RWPE2 (cell line): ENCODE measurements around the gene CXCR6.

Source experiments
- ATAC-seq: fragments of 200-7000 bp; cut with Tn5 transposase; 3 replicates; pipeline ENCODE4 v1.9.1; 2021; ENCODE audit warnings: low read depth
- DNase-seq: peaks from one replicate; pipeline ENCODE4 v3.0.0-alpha.2; 2020; ENCODE audit warnings: low spot score
- H3K27ac ChIP-seq: fragments of 450-650 bp; 2 replicates; pipeline ENCODE4 v1.5.1; 2017; ENCODE audit warnings: mild to moderate bottlenecking; ENCODE audit not compliant: poor library complexity, severe bottlenecking
- H3K27me3 ChIP-seq: fragments of 250-450 bp; sonication (Bioruptor Pico); 2 replicates; pipeline ENCODE4 v1.5.1; 2021; ENCODE audit warnings: mild to moderate bottlenecking, moderate library complexity; ENCODE audit not compliant: insufficient read depth, poor library complexity, severe bottlenecking
- H3K36me3 ChIP-seq: fragments of 250-450 bp; sonication (Bioruptor Pico); 2 replicates; pipeline ENCODE4 v1.5.1; 2020; ENCODE audit warnings: low read depth, mild to moderate bottlenecking, moderate library complexity
- H3K4me1 ChIP-seq: fragments of 250-450 bp; sonication (Bioruptor Pico); 2 replicates; pipeline ENCODE4 v1.5.1; 2021; ENCODE audit warnings: mild to moderate bottlenecking, moderate library complexity; ENCODE audit not compliant: insufficient read depth, poor library complexity, severe bottlenecking
- H3K4me3 ChIP-seq: fragments of 250-450 bp; sonication (Bioruptor Pico); 2 replicates; pipeline ENCODE4 v1.5.1; 2021; ENCODE audit warnings: mild to moderate bottlenecking, moderate library complexity; ENCODE audit not compliant: severe bottlenecking
- H3K9me3 ChIP-seq: fragments of 250-450 bp; sonication (Bioruptor Pico); 2 replicates; pipeline ENCODE4 v1.5.1; 2021; ENCODE audit warnings: mild to moderate bottlenecking, moderate library complexity; ENCODE audit not compliant: severe bottlenecking
- CTCF ChIP-seq: fragments of 450-650 bp; IDR thresholded peaks from one replicate; pipeline ENCODE4 v1.5.1; 2017; ENCODE audit warnings: mild to moderate bottlenecking, moderate library complexity; ENCODE audit not compliant: poor library complexity, severe bottlenecking

Gene CXCR6

GRCh38 chr3:45980229-45980813 lies 37.1 kb downstream of the CXCR6 start:
- peaks cover 68% of the 10 kb centered on the region for H3K36me3 ChIP-seq
- no peak overlapping the region for H3K27ac ChIP-seq
- no peak for ATAC-seq
- TF ChIP-seq CTCF = no peak
- H3K27me3 ChIP-seq = no peaks in the 10 kb centered on the region
- H3K9me3 ChIP-seq = no peaks in the 10 kb centered on the region
- DNase-seq = no peak
- no peaks in the 10 kb centered on the region for H3K4me1 ChIP-seq
- no peak overlapping the region for H3K4me3 ChIP-seq

DNA sequence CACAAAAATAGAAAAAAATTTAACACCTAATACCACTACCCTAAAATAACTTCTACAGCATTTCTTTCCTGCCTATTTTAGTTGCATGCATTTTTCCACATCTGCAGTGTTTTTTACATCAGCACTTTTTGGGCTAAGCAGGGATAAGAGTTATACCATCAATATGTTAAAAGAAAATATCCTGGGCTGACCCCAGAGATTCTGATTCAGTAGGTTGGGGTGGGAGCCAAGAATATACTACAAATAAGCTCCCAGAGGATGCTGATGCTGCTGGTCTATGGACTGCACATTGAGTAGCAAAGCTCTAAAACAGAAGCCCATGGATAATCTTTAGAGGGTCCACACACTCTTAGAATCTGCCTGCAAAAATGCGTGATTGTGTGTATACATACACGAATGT lies 37.6 kb downstream of the CXCR6 start:
- peaks cover 68% of the 10 kb centered on the region for H3K36me3 ChIP-seq
- H3K4me1 ChIP-seq = no peaks in the 10 kb centered on the region
- H3K9me3 ChIP-seq = no peaks in the 10 kb centered on the region

DNA sequence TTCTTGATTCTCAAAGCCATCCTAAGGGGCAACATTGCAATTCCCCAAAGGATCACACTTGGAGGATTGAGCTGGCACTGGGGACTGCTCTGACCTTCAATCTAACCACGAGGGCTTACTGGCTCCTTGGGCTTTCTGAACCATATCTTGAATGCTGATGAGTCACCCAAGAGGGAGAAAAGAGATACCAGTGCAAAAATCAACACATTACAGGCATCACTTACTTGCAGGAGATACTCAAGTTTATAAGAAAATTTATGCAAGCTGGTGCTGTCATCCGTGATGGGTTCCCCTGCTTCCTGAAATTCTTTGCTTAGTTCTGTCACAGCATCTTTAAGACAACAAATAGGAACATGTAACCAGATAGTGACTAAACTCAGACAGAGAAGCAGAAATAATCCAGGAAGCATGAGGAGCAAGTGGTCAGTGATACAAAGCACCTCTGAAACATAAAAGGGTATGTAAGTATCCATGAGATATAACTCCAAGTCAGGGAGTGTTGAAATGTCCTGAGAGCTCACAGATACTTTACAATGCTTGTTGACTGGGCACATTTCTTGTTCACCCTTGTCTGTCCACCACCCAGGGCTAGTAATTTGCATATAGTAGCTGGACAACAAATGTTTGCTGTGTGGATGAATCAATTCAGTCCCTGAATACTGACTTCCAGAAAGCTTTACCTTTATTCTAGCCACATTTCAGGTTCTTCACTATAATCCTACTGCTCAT lies 38.2 kb downstream of the CXCR6 start:
- Histone ChIP-seq H3K27me3 (no peaks in the 10 kb centered on the region), H3K27ac (no peak overlapping the region), H3K4me1 (peaks cover 5% of the 10 kb centered on the region), H3K9me3 (no peaks in the 10 kb centered on the region), H3K4me3 (no peak overlapping the region), H3K36me3 (peaks cover 68% of the 10 kb centered on the region)
- no peak for TF ChIP-seq CTCF
- ATAC-seq (no peak), DNase-seq (no peak)

More for the DNA sequence above, 37.6 kb downstream of the CXCR6 start:
- no peak overlapping the region for H3K4me3 ChIP-seq
- ATAC-seq (no peak), DNase-seq (no peak)
- no peak for TF ChIP-seq CTCF
- H3K27ac ChIP-seq = no peak overlapping the region
- no peaks in the 10 kb centered on the region for H3K27me3 ChIP-seq

GRCh38 chr3:45983770-45984169 lies 40.5 kb downstream of the CXCR6 start:
- peaks cover 26% of the 10 kb centered on the region for H3K4me1 ChIP-seq
- no peaks in the 10 kb centered on the region for H3K9me3 ChIP-seq
- no peak overlapping the region for H3K27ac ChIP-seq
- no peak for TF ChIP-seq CTCF
- H3K36me3 ChIP-seq = peaks cover 56% of the 10 kb centered on the region
- H3K4me3 ChIP-seq = no peak overlapping the region
- no peak for ATAC-seq
- no peaks in the 10 kb centered on the region for H3K27me3 ChIP-seq
- DNase-seq = no peak
